HG02970 (cell line): ENCODE measurements around the gene MAP3K4.

ENCODE experiments used
- ATAC-seq: cut with Tn5 transposase; IDR thresholded peaks from one replicate; pipeline ENCODE4 v1.9.1; 2021; ENCODE audit warnings: mild to moderate bottlenecking, moderate library complexity, moderate number of reproducible peaks; ENCODE audit not compliant: unreplicated experiment, low FRiP score

MAP3K4 gene

DNA sequence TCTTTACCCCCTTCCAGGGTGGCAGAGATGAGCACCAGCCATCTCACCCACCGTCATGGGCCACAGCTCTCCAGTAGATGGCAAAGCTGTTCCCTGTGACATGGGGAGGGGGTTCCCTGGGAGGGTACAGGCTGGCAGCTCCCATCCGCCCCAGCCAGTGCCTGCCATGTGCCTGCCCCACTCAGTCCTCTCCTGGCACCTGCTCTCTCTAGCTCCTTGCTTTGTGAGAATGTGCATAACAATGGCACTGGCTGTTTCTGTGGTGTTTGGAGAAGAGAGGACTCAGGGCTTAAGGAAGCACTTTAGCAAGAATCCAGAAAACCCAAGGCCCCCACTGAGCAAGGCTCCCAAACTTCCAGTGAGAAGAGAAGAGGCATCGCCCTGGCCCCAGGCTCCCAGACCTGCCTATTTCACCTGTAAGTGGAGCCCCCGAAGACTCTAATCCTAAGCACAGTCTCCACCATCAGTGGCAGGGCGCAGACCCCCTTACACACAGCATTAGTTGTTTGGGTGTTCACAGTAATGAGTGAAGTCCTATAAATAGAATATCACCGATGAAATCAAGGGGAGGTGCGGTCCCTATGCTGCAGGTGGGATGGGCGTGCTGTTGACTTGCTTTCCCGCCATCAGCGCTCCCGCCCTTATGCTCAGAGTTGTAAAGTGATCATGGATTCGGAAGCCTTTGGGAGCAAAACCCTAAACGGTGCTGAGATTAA lies 172.1 kb downstream of the MAP3K4 start:
- no peak for ATAC-seq

DNA sequence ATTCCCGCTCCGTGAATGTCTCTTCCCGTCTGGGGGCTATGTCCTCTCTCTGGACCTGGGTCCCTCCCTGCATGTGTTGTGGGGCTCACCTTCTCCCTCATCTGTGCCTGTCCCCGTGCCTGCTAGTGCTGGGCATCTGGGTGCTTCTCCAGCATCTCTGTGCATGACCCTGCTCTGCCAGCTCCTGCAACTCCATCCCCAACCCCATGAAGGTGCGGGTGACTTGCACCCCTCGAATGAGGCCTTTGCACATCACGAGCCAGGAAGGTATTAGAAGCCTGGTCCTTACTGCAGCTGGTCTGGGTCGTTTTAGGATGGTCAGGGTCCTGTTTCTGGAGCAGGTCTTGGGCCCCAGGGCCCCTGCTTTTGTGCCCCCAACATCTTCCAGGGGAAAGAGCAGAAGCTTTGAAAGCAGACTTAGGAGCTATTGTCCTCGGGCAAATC lies 172.6 kb downstream of the MAP3K4 start:
- ATAC-seq: no peak

DNA sequence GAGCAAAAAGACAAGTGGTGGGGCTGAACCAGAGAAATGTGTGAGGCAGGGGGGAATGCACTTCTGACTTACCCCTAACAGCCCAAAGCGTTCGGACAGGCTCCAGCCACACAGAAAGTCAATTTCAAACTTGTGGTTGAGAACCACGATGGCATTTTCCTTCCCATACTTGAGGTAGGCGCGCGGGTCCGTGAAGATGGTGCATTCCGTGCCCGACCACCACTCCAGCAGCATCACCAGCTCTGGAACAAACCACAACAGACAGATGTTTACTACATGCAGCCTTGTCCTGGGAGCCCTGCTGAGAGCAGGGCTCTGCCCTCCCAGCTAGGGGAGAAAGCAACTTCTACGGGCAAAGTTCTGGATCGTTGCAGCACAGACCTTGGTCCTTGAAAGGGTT lies 174.6 kb downstream of the MAP3K4 start:
- ATAC-seq: no peak

GRCh38 chr6:161166677-161167076 lies 175.1 kb downstream of the MAP3K4 start:
- no peak for ATAC-seq
